Endothelial cell of umbilical vein (primary cell): ENCODE measurements around the gene ZKSCAN3. TPM values are rescaled to one million over a fixed set of nuclear protein-coding genes. Genes with fewer than 3 reads are reported as not detected.

ENCODE experiments used
- BruUV-seq: library from RNA; stranded (reverse); fragments of 400-500 nt; replicated peaks from 2 replicates; lab custom pipeline; 2021; lab: Mats Ljungman, UMichigan
- CTCF ChIA-PET: fragments of 300-600, 350-600 bp; sonication (Branson Sonifier 250); formaldehyde crosslinking; loops from one replicate; lab custom pipeline; 2021; ENCODE audit warnings: antibody characterized with exemption, inconsistent platforms; lab: Charles Lee
- POLR2A ChIA-PET: fragments of 300-600, 350-600 bp; sonication (Branson Sonifier 250); formaldehyde crosslinking; loops from one replicate; lab custom pipeline; 2021; ENCODE audit warnings: antibody characterized with exemption, inconsistent platforms; lab: Charles Lee
- DNase-seq: peaks from one replicate; pipeline ENCODE4 v3.0.0-alpha.2; 2011; ENCODE audit warnings: low read depth, low spot score
- FAIRE-seq: peaks from 2 replicates; lab custom pipeline; 2011; peaks lifted over from hg19 to GRCh38; lab: Jason Lieb, UNC
- H2AFZ ChIP-seq: 2 replicates; pipeline ENCODE4 v1.6.0; 2012; ENCODE audit warnings: low read depth, low read length, control low read depth, inconsistent platforms
- H3K27ac ChIP-seq: 2 replicates; pipeline ENCODE4 v1.5.1; 2011; ENCODE audit warnings: low read depth, mild to moderate bottlenecking, control low read depth, low read length, moderate library complexity; ENCODE audit not compliant: insufficient read depth
- H3K27me3 ChIP-seq, 2 experiments: 2 replicates each; pipeline versions ENCODE4 v1.6.0 to v1.6.1; 2011; ENCODE audit warnings: low read length in 2 of 2, mixed read lengths in 1 of 2; ENCODE audit not compliant: control insufficient read depth in 2 of 2, insufficient read depth in 2 of 2
- H3K36me3 ChIP-seq, 2 experiments: 2 replicates in 1 of 2; 3 replicates in 1 of 2; pipeline ENCODE4 v1.5.1; 2011; ENCODE audit warnings: low read length in 2 of 2, mild to moderate bottlenecking in 1 of 2, moderate library complexity in 1 of 2; ENCODE audit not compliant: control insufficient read depth in 2 of 2, insufficient read depth in 2 of 2; ENCODE audit errors: extremely low read depth in 1 of 2
- H3K4me1 ChIP-seq: 3 replicates; pipeline ENCODE4 v1.5.1; 2011; ENCODE audit warnings: mild to moderate bottlenecking, low read length; ENCODE audit not compliant: control insufficient read depth, insufficient read depth; ENCODE audit errors: extremely low read depth
- H3K4me2 ChIP-seq: 2 replicates; pipeline ENCODE4 v1.6.1; 2011; ENCODE audit warnings: low read length, control low read depth, mixed read lengths; ENCODE audit not compliant: insufficient read depth
- H3K4me3 ChIP-seq, 3 experiments: fragments of 200-600 bp in 1 of 3; sonication (generic), shearing (Covaris generic) in 1 of 3; replicated peaks in 1 of 3; 2 replicates each; pipeline ENCODE4 v1.5.1; 2011 to 2016; ENCODE audit warnings: control low read depth in 3 of 3, low read length in 3 of 3, mild to moderate bottlenecking in 2 of 3, inconsistent platforms in 1 of 3, low read depth in 1 of 3, moderate library complexity in 1 of 3; ENCODE audit not compliant: insufficient read depth in 1 of 3
- H3K79me2 ChIP-seq: 2 replicates; pipeline ENCODE4 v1.6.0; 2012; ENCODE audit warnings: low read length, inconsistent platforms; ENCODE audit not compliant: control insufficient read depth, insufficient read depth
- H3K9ac ChIP-seq: replicated peaks from 2 replicates; pipeline ENCODE3; 2011; ENCODE audit warnings: low read length, control low read depth; ENCODE audit not compliant: insufficient read depth; ENCODE audit errors: extremely low read depth
- H3K9me1 ChIP-seq: replicated peaks from 3 replicates; pipeline ENCODE4 v1.6.0; 2011; ENCODE audit warnings: mild to moderate bottlenecking, low read length; ENCODE audit not compliant: control insufficient read depth, insufficient read depth; ENCODE audit errors: extremely low read depth
- H3K9me3 ChIP-seq: replicated peaks from 2 replicates; pipeline ENCODE4 v1.5.1; 2012; ENCODE audit warnings: low read length, inconsistent platforms; ENCODE audit not compliant: control insufficient read depth, insufficient read depth
- H4K20me1 ChIP-seq: replicated peaks from 2 replicates; pipeline ENCODE3; 2011; ENCODE audit warnings: mild to moderate bottlenecking, low read length; ENCODE audit not compliant: control insufficient read depth, insufficient read depth; ENCODE audit errors: extremely low read depth
- CTCF ChIP-seq, 2 donors: IDR thresholded peaks; 1 replicate in 1 of 2; 2 replicates in 1 of 2; pipeline ENCODE4 v1.5.1; 2011; ENCODE audit warnings: low read length in 2 of 2, mild to moderate bottlenecking in 2 of 2, moderate library complexity in 2 of 2, control low read depth in 1 of 2, inconsistent platforms in 1 of 2, low read depth in 1 of 2; ENCODE audit not compliant: insufficient read depth in 1 of 2; ENCODE audit errors: extremely low read depth in 1 of 2
- EZH2 ChIP-seq: IDR thresholded peaks from 2 replicates; pipeline ENCODE4 v1.6.1; 2012; ENCODE audit warnings: borderline replicate concordance, low read depth, mild to moderate bottlenecking, moderate library complexity, low read length, inconsistent platforms; ENCODE audit not compliant: severe bottlenecking
- FOS ChIP-seq: IDR thresholded peaks from 2 replicates; pipeline ENCODE4 v1.6.1; 2011; ENCODE audit warnings: mild to moderate bottlenecking, low read length, moderate library complexity, borderline replicate concordance; ENCODE audit not compliant: insufficient read depth
- GATA2 ChIP-seq: IDR thresholded peaks from 2 replicates; pipeline ENCODE4 v1.7.0; 2011; ENCODE audit warnings: low read depth, mild to moderate bottlenecking, moderate library complexity, mixed read lengths, low read length; ENCODE audit not compliant: insufficient read length, insufficient read depth
- JUN ChIP-seq: IDR thresholded peaks from 2 replicates; pipeline ENCODE4 v1.6.1; 2011; ENCODE audit warnings: borderline replicate concordance, low read depth; ENCODE audit not compliant: insufficient read length, insufficient read depth
- MAX ChIP-seq: IDR thresholded peaks from 2 replicates; pipeline ENCODE4 v1.6.1; 2011; ENCODE audit not compliant: insufficient read depth, insufficient read length
- MYC ChIP-seq: IDR thresholded peaks from one replicate; pipeline ENCODE4 v1.6.1; 2011; ENCODE audit warnings: mild to moderate bottlenecking, low read depth, low read length
- POLR2A ChIP-seq: IDR thresholded peaks from 2 replicates; pipeline ENCODE4 v1.6.1; 2012; ENCODE audit warnings: low read depth, mild to moderate bottlenecking, control low read depth, low read length
- POLR2AphosphoS5 ChIP-seq: IDR thresholded peaks from 2 replicates; pipeline ENCODE4 v1.6.1; 2012; ENCODE audit warnings: low read depth, mild to moderate bottlenecking, control low read depth, low read length, moderate library complexity; ENCODE audit not compliant: insufficient read depth
- dilution Hi-C: fragments of 300-500 bp; cut with MboI; formaldehyde crosslinking; loops from one replicate; pipeline ENCODE4 v1.15.0; 2019; ENCODE audit warnings: low sequenced_read_pairs; ENCODE audit not compliant: extremely low pct_ligation_motif_present
- intact Hi-C: fragments of 100-400 bp; cut with micrococcal nuclease; formaldehyde crosslinking; loops from one replicate; pipeline ENCODE4 v1.10.0; 2022
- polyA plus RNA-seq, 4 experiments: library from polyadenylated mRNA; depleted of rRNA in 3 of 4; stranded (reverse) in 3 of 4; unstranded in 1 of 4; fragments of >200 nt; gene quantifications; 2 replicates each; pipeline versions ENCODE4 v1.2.1 to v1.2.3, GENCODE V29; 2011 to 2012; ENCODE audit warnings: missing spikeins in 1 of 4
- total RNA-seq: library from RNA; stranded (reverse); gene quantifications from 2 replicates; pipeline ENCODE4 v1.2.3, GENCODE V29; 2021

Gene ZKSCAN3
- total and polyA plus RNA-seq, 2 donors (not counting 3 experiments of a cell fraction or from before 2014, with no cell fraction given), result 2.5 to 6.9 TPM

GRCh38 chr6:28333599-28334018 lies 16.1 kb upstream of the ZKSCAN3 start:
- Histone ChIP-seq H2AFZ (no peak overlapping the region), H3K9me3 (no peaks in the 10 kb centered on the region), H3K79me2 (no peaks in the 10 kb centered on the region), H3K27ac (no peak overlapping the region), H3K4me3 (no peak overlapping the region), H3K4me1 (peaks cover 15% of the 10 kb centered on the region), H4K20me1 (no peaks in the 10 kb centered on the region), H3K27me3 (no peaks in the 10 kb centered on the region), H3K4me2 (no peak overlapping the region), H3K9me1 (no peaks in the 10 kb centered on the region), H3K36me3 (no peaks in the 10 kb centered on the region), H3K9ac (no peak overlapping the region)
- POLR2A ChIA-PET, result no interaction called here
- CTCF ChIA-PET, result interaction anchor here (2.3 kb wide), 1 partner anchor 22 kb away, joined by 9 read pairs; no protein-coding TSS in a partner anchor
- intact Hi-C loops (loop anchor here (2.0 kb wide), 1 partner anchor 253 kb away; the partner anchor contains the start of gene ZNF165), dilution Hi-C loops (no loop called here)
- TF ChIP-seq GATA2, result no peak
- TF ChIP-seq JUN, result no peak
- TF ChIP-seq POLR2A, result no peak
- no TSS peak for BruUV-seq
- DNase-seq (no peak), FAIRE-seq (no peak)

GRCh38 chr6:28334286-28335039 lies 15.3 kb upstream of the ZKSCAN3 start:
- Histone ChIP-seq H3K4me3 (no peak overlapping the region), H3K27ac (no peak overlapping the region), H3K9me1 (no peaks in the 10 kb centered on the region), H2AFZ (no peak overlapping the region), H3K27me3 (no peaks in the 10 kb centered on the region), H3K9ac (no peak overlapping the region), H3K36me3 (no peaks in the 10 kb centered on the region), H3K4me1 (peaks cover 15% of the 10 kb centered on the region), H3K4me2 (no peak overlapping the region), H3K9me3 (no peaks in the 10 kb centered on the region), H3K79me2 (no peaks in the 10 kb centered on the region), H4K20me1 (no peaks in the 10 kb centered on the region)
- ChIA-PET CTCF (interaction anchor here (1.1 to 4.8 kb wide), 5 partner anchors 17 to 70 kb away, joined by 3 to 33 read pairs (median 6); no protein-coding TSS in a partner anchor), POLR2A (interaction anchor here (1.0 to 2.0 kb wide), 7 partner anchors 14 to 527 kb away, joined by 3 to 15 read pairs (median 4); partner anchors contain the start of genes ZKSCAN8 and ZSCAN26)
- DNase-seq, result no peak
- FAIRE-seq, result no peak
- TF ChIP-seq POLR2A, result no peak
- TF ChIP-seq FOS, result no peak
- no peak for TF ChIP-seq CTCF (IDR thresholded peaks at IDR 0.05; ENCODE audit: extremely low read depth in 1 of 2, insufficient read depth in 1 of 2, low read depth in 1 of 2, low read length in 2 of 2)
- no peak for TF ChIP-seq MAX
- TF ChIP-seq EZH2, result no peak
- no peak for TF ChIP-seq MYC
- no peak for TF ChIP-seq POLR2AphosphoS5
- no peak for TF ChIP-seq GATA2
- no peak for TF ChIP-seq JUN
- dilution Hi-C loops, result no loop called here
- intact Hi-C loops, result loop anchor here (1.0 to 5.0 kb wide), 6 partner anchors 52 to 1293 kb away; partner anchors contain the start of genes PGBD1, ZNF165 and ZSCAN9
- BruUV-seq, result no TSS peak
